D721Med (cell line): Measurements from ENCODE around the gene ERC1.

Experiments
- DNase-seq: peaks from one replicate; pipeline ENCODE4 v3.0.0; 2011; ENCODE audit warnings: low spot score; ENCODE audit not compliant: insufficient read length
- FAIRE-seq: peaks from 2 replicates; lab custom pipeline; 2011; peaks lifted over from hg19 to GRCh38; lab: Jason Lieb, UNC
- CTCF ChIP-seq: IDR thresholded peaks from 2 replicates; pipeline ENCODE4 v1.5.1; 2012; ENCODE audit warnings: mild to moderate bottlenecking, control low read depth; ENCODE audit not compliant: insufficient read depth; ENCODE audit errors: missing control alignments

ERC1 gene

GRCh38 chr12:1531153-1531653 lies 540.2 kb downstream of the ERC1 start:
- TF ChIP-seq CTCF: no peak
- DNase-seq (no peak), FAIRE-seq (no peak)

GRCh38 chr12:1531654-1532374 lies 540.8 kb downstream of the ERC1 start:
- DNase-seq (no peak), FAIRE-seq (no peak)
- TF ChIP-seq CTCF: no peak

- DNase-seq (no peak), FAIRE-seq (no peak)
- no peak for TF ChIP-seq CTCF
These were observed 541.5 kb downstream of the ERC1 start for GRCh38 chr12:1532375-1533165.

GRCh38 chr12:1533205-1533601 lies 542.2 kb downstream of the ERC1 start:
- no peak for TF ChIP-seq CTCF
- FAIRE-seq: no peak
- no peak for DNase-seq

- DNase-seq: no peak
- no peak for FAIRE-seq
- no peak for TF ChIP-seq CTCF
These were observed 542.7 kb downstream of the ERC1 start for GRCh38 chr12:1533602-1534304.

- no peak for TF ChIP-seq CTCF
- DNase-seq (no peak), FAIRE-seq (no peak)
These were observed 543.7 kb downstream of the ERC1 start for GRCh38 chr12:1534748-1535147.
